ENCODE results near the gene RANBP1.

RANBP1 gene

GRCh38 chr22:20138868-20139267 is 23.0 kb downstream of the RANBP1 start:
- no peak for DNase-seq

DNA sequence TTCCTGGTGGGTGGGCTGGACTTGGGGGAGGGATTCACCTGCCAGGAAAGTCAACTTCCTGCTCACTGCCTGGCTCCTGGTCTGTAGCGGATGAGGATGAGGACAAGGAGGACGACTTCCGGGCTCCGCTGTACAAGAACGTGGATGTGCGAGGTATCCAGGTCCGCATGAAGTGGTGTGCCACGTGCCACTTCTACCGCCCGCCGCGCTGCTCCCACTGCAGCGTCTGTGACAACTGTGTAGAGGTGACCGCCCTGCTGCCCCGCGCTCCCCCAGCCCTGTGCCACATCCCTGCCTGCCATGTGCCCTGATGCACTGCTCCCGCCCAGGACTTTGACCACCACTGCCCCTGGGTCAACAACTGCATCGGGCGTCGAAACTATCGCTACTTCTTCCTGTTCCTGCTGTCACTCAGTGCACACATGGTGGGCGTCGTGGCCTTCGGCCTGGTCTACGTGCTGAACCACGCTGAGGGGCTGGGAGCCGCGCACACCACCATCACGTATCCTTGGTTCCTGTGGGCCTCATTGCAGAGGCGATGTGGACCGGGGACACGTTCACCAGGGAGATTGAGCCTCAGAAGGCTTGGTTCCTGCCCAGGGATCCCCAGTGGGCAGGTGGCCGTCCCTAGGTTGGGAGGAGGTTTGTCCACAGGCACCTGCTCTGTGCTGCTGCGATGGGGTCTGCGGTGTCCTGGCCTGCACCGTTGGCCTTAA is 23.6 kb downstream of the RANBP1 start:
- no peak for DNase-seq

DNA sequence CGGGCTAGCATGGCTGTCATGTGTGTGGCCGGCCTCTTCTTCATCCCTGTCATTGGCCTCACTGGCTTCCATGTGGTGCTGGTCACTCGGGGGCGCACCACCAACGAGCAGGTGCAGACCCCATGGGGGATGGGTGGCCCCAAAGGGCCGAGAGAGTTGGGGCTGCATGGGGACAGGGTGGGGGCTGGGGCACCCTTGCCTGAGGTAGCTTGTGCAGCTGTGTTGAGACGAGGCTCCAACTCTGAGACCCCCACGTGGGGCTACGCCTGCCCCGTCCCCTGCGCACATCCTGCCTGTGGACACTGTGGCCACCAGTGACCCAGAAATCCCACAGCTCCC is 24.2 kb downstream of the RANBP1 start:
- DNase-seq: no peak

- no peak for DNase-seq
These were observed 24.6 kb downstream of the RANBP1 start for GRCh38 chr22:20140521-20140964.

DNA sequence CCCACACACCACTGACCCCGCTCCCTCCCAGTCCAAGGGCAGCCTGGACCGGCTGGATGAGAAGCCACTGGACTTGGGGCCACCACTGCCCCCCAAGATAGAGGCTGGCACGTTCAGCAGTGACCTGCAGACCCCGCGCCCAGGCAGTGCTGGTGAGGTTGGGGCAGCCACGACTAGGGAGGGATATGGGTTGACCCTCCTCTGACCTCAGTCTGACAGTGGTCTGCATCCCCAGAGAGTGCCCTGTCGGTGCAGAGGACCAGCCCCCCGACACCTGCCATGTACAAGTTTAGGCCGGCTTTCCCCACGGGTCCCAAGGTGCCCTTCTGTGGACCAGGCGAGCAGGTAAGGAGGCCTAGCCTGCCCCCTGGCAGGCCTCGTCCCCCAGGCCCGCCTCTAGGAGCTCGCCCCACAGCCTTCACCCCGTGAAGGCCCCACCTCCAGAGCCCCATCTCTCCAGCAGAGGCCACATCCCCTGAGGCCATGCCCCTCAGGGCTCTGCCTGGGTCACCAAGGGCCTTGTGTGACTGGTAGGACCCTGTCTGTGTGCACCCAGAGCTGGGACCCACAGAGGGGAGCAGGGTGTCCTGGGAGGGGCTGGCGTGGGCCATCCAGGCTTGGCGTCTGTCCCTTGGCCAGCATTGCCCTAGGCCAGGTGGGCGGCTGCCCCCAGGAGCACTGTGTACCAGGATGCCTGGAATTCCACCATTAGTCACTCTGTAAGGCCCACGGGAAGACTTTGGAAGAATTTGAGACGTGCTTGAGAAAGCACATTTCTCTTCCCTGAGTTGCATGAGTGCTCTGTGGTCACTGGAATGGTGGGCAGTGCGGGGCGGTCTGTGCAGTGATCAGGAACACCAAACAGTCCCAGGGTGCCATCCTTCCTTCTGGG is 25.5 kb downstream of the RANBP1 start:
- DNase-seq: no peak

- no peak for DNase-seq
These were observed 27.1 kb downstream of the RANBP1 start for GRCh38 chr22:20142711-20143621.

GRCh38 chr22:20143883-20144665 is 28.2 kb downstream of the RANBP1 start:
- DNase-seq: no peak

DNA sequence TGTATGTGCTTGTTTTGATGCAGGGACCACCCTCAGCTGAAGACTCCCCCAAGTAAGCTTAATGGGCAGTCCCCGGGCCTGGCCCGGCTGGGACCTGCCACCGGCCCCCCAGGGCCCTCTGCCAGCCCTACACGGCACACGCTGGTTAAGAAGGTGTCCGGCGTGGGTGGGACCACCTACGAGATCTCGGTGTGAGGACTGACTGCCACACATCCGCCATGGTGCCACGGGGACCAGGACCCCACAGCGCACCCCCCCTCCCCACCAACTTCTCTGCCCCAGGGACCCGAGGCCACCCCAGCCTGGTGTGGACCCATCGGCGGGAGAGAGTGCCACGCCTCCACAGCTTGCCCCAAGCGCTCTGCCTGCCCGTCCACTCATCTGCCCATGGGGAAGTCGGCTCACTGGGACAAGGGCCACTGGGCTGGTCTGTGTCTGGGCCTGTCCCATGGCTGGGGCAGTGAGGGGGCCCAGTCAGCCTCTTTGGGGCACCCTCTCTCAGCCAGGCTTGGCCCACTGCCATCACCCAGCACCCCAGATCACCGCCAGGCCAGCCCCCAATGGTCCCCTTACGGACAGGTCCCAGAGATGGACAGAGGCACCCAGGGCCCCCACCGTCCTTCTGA is 29.4 kb downstream of the RANBP1 start:
- no peak for DNase-seq

GRCh38 chr22:20145832-20146223 is 29.9 kb downstream of the RANBP1 start:
- DNase-seq: no peak

DNA sequence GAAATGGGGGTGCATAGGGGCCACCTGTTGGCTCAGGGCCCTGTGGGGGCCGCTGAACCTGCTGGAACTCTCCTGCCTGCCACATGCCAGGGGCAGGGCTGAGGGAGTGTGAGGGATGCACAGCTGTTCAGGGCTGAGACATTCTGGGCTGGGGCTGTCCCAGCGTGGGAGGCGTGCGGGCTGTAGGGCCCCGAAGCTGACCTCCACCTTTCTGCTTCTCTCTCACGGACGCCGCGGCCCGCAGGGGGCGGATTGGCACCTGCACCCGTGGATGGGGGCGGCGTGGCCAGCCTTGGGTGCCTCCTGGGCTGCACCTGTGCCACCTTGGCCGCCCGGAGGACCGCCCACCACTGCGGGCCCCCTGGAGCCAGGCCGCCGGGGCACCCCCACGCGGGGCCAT is 30.9 kb downstream of the RANBP1 start:
- DNase-seq: no peak

DNA sequence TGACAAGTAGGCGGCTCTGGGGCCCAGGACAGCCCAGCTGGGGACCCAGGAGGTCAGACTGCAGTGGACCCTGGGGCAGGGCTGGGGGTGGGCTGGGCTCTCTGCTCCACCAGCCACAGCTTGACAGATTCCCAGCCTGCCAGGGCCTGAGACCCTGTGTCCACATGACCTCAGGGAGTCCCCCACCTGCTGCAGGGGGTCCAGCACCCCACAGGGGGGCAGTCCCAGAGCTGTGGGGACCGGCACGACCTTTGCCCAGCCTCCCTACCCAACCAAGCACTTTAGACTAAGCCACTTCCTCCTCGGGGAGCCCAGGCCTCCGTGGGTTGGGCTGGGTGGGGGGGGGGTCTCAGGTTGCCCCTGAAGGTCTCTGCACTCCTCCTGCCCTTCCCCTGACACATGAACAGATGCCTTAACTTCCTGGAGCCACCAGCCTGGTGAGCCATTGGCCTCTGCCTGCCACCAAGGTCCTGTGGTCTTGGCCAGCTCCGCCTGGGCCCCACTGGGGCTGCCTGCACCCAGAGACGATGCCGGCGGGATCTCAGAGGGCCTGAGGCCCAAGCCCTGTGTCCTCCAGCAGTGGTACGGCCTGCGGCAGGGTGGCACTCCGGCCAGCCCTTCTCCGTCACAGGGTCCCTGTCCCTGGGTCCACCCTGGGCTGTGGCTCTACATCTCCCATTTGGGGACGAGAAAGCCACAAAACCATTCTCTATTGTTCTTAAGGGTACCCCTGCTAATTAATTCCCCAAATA is 31.5 kb downstream of the RANBP1 start:
- no peak for DNase-seq

GRCh38 chr22:20148414-20148813 is 32.5 kb downstream of the RANBP1 start:
- DNase-seq: no peak

DNA sequence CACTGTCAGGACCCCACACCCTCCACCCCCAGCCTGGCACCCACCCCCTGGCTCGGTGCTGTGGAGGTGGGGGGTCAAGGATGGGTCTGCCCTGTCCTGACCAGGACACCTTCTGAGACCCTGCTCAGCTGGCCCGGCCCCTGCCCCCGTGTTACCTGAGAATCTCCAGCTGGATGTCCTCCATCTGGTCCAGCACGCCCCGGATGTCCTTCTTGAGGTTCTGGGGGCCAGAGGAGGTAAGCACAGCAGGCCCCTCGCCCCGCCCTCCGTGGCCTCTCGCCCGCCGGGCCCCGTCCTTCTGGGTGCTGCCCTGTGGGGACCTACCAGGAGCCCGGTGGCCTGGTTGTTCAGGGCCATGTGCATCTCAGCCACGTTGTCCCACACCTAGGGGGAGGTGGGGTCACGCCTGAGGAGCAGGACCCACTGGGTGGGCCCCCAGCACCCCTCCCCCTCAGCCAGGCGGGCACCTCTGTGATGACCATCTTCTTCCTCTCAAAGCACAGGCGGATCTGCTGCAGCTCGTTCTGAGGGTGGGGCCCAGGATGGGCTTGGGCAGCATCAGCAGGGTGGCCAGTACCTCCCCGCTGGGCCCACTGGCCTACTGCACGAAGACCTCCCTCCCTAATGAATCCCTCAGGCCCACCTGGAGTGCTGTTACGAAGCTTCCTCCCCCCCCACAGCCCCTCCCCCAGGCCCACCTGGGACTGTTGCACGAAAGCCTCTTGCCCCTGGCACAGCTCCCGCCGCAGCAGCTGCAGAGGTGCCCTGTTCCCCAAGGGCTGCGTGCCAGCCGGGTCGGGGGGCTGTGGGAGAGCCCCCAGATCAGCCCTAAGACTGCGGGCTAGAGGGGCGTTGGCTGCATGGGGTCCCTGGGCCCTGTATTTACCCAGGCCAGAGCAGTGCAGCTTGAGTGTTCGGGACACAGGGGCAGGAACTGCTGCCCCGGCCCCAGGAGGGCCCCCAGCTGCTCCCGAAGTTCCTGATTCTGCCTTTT is 33.6 kb downstream of the RANBP1 start:
- no peak for DNase-seq

GRCh38 chr22:20150381-20151275 is 34.7 kb downstream of the RANBP1 start, which contains the start of gene CCDC188:
Gene CCDC188 (minus strand): TSS chr22:20151055. CDS start chr22:20150986, 69 bp downstream.
- no peak for DNase-seq

GRCh38 chr22:20151276-20151588 is 35.3 kb downstream of the RANBP1 start:
- DNase-seq: no peak

- no peak for DNase-seq
These were observed 36.6 kb downstream of the RANBP1 start for GRCh38 chr22:20152464-20152890.

DNA sequence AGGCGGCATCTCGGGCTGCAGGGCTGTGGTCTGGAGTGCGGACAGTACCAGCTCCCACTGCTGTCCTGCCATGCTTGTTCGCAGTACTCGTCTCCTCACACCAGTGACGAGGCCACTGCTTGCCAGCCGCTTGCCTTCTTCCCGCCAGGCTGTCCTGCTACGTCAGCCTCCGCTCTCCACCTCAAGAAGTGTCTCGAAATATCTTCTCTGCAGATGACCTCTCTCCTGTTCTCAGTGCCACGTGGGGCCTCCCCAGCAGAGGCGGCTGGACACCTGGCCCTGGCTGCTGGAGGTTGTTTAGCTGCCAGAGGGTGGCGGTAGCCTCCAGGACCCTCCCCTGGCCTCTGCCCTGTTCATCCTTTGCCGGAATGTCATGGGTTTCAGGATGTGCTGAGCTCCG is 38.0 kb downstream of the RANBP1 start:
- no peak for DNase-seq

DNA sequence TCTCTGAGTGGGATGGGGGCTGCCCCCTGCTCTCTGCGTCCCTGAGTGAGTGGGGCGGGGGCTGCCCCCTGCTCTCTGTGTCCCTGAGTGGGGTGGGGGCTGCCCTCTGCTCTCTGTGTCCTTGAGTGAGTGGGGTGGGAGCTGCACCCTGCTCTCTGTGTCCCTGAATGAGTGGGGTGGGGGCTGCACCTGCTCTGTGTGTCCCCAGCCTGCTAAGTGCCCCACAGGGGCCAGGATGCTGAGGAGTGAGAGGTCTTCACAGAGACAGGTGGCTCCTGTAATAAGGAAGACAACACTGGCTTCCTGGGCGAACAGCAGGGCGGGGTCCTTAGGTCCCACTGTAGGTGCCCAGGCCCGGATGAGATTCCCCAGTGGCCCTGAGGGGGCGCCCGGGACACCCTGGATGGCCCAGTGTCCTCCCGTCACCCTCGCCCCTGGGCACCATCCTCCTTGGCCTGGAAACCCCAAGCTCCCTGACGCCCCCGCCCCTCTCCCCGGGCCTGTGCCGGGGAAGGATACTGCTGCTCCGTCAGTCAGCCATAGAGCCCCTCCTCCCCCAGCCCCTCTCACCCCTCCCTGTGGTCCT is 38.8 kb downstream of the RANBP1 start:
- DNase-seq: peak; percentile 77

All from NCI-H146 (cell line).